ENCODE data around the gene MKI67. TPM values are rescaled to one million over a fixed set of nuclear protein-coding genes. Genes with fewer than 3 reads are reported as not detected.

The MKI67 gene
- total RNA-seq, 2 donors from 2014 or later = 0.41 to 2.7 TPM

GRCh38 chr10:128105383-128105782 is 20.8 kb downstream of the MKI67 start:
- H3K4me1 ChIP-seq (ENCODE audit: control insufficient read depth in 1 of 2, low read depth in 2 of 2) = peaks cover 0 to 10% of the 10 kb centered on the region in 2 donors
- TF ChIP-seq, protein P1, sequence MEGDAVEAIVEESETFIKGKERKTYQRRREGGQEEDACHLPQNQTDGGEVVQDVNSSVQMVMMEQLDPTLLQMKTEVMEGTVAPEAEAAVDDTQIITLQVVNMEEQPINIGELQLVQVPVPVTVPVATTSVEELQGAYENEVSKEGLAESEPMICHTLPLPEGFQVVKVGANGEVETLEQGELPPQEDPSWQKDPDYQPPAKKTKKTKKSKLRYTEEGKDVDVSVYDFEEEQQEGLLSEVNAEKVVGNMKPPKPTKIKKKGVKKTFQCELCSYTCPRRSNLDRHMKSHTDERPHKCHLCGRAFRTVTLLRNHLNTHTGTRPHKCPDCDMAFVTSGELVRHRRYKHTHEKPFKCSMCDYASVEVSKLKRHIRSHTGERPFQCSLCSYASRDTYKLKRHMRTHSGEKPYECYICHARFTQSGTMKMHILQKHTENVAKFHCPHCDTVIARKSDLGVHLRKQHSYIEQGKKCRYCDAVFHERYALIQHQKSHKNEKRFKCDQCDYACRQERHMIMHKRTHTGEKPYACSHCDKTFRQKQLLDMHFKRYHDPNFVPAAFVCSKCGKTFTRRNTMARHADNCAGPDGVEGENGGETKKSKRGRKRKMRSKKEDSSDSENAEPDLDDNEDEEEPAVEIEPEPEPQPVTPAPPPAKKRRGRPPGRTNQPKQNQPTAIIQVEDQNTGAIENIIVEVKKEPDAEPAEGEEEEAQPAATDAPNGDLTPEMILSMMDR (IDR thresholded peaks at IDR 0.05) = no peak
- no peaks in the 10 kb centered on the region for H3K36me3 ChIP-seq
- DNase-seq (ENCODE audit: low spot score) (no peak), ATAC-seq (ENCODE audit: insufficient number of reproducible peaks, low FRiP score, low read depth) (no peak)
- no peak overlapping the region for H3K4me3 ChIP-seq
- H3K27ac ChIP-seq = no peak overlapping the region
- H3K9me3 ChIP-seq = no peaks in the 10 kb centered on the region
- no peaks in the 10 kb centered on the region for H3K27me3 ChIP-seq (replicated peaks; ENCODE audit: insufficient read depth)

DNA sequence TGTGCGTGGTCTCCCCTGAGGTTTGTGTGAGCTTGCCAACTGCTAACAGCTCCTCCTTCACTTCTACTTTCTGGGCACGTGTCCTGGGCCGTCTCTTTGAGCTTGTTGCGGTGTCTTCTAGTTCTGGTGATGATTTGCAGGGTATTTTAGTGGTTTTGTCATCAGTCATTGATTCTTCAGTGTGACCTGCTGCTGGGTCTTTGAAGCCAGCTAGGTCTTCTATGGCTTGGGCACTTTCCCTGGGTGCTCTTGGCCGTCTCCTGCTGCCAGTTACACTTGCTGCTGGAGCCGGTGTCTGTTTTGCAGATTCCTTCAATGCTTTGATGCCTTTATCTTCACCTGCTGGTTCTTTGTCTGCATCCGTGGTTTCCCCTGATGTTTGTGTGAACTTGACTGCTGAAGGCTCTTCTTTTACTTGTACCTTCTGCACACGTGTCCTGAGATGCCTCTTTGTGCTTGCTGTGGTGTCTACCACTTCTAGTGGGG is 23.0 kb downstream of the MKI67 start:
- no peaks in the 10 kb centered on the region for H3K36me3 ChIP-seq
- TF ChIP-seq, protein P1 (IDR thresholded peaks at IDR 0.05) = no peak
- peaks cover 0 to 10% of the 10 kb centered on the region in 2 donors for H3K4me1 ChIP-seq (ENCODE audit: control insufficient read depth in 1 of 2, low read depth in 2 of 2)
- ATAC-seq (ENCODE audit: insufficient number of reproducible peaks, low FRiP score, low read depth) (no peak), DNase-seq (ENCODE audit: low spot score) (no peak)
- H3K27me3 ChIP-seq (replicated peaks; ENCODE audit: insufficient read depth) = no peaks in the 10 kb centered on the region
- no peak overlapping the region for H3K27ac ChIP-seq
- no peak overlapping the region for H3K4me3 ChIP-seq
- no peaks in the 10 kb centered on the region for H3K9me3 ChIP-seq

GRCh38 chr10:128102480-128103228 is 23.6 kb downstream of the MKI67 start:
- Histone ChIP-seq H3K9me3 (no peaks in the 10 kb centered on the region), H3K27ac (no peak overlapping the region), H3K36me3 (no peaks in the 10 kb centered on the region), H3K4me1 (ENCODE audit: control insufficient read depth in 1 of 2, low read depth in 2 of 2) (peaks cover 0 to 10% of the 10 kb centered on the region in 2 donors), H3K4me3 (no peak overlapping the region), H3K27me3 (replicated peaks; ENCODE audit: insufficient read depth) (no peaks in the 10 kb centered on the region)
- DNase-seq (ENCODE audit: low spot score) (no peak), ATAC-seq (ENCODE audit: insufficient number of reproducible peaks, low FRiP score, low read depth) (no peak)
- TF ChIP-seq, protein P1 (IDR thresholded peaks at IDR 0.05) = no peak

DNA sequence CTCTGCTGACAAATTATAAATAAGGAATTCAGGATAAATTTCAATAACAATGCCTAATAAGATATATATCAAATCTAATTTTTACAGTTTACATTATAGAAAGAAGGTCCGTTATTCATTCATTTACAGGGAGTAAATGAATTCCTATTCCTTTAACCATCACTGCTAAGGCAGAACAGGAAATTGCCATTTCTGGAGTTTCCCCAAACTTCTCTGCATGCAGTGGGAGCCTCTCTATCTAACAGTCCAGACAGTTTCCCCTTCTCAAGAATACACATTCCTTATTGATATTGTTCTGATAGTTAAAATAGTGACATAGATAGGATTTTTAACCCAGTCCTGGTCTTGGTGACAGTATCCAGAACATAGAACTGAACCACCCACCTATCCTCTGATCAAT is 24.3 kb downstream of the MKI67 start:
- Histone ChIP-seq H3K27ac (no peak overlapping the region), H3K9me3 (no peaks in the 10 kb centered on the region), H3K36me3 (no peaks in the 10 kb centered on the region), H3K4me1 (ENCODE audit: control insufficient read depth in 1 of 2, low read depth in 2 of 2) (peaks cover 0 to 10% of the 10 kb centered on the region in 2 donors), H3K4me3 (no peak overlapping the region), H3K27me3 (replicated peaks; ENCODE audit: insufficient read depth) (no peaks in the 10 kb centered on the region)
- no peak for DNase-seq (ENCODE audit: low spot score)
- ATAC-seq (ENCODE audit: insufficient number of reproducible peaks, low FRiP score, low read depth) = no peak
- TF ChIP-seq, protein P1 (IDR thresholded peaks at IDR 0.05) = no peak

- DNase-seq (ENCODE audit: low spot score) (no peak), ATAC-seq (ENCODE audit: insufficient number of reproducible peaks, low FRiP score, low read depth) (no peak)
- Histone ChIP-seq H3K4me3 (no peak overlapping the region), H3K27me3 (replicated peaks; ENCODE audit: insufficient read depth) (no peaks in the 10 kb centered on the region), H3K36me3 (no peaks in the 10 kb centered on the region), H3K9me3 (no peaks in the 10 kb centered on the region), H3K27ac (no peak overlapping the region), H3K4me1 (ENCODE audit: control insufficient read depth in 1 of 2, low read depth in 2 of 2) (peaks cover 0 to 10% of the 10 kb centered on the region in 2 donors)
- TF ChIP-seq, protein P1 (IDR thresholded peaks at IDR 0.05) = no peak
Observed at GRCh38 chr10:128099901-128100300, 26.3 kb downstream of the MKI67 start.
